GM12801 (cell line): ENCODE measurements around the gene PDE11A.

ENCODE experiments used
- TF ChIP-seq, protein P1 (sequence below): IDR thresholded peaks from one replicate; pipeline ENCODE4 v1.5.1; 2011; ENCODE audit warnings: control low read depth; ENCODE audit not compliant: insufficient read length; ENCODE audit errors: extremely low read depth

PDE11A gene

DNA sequence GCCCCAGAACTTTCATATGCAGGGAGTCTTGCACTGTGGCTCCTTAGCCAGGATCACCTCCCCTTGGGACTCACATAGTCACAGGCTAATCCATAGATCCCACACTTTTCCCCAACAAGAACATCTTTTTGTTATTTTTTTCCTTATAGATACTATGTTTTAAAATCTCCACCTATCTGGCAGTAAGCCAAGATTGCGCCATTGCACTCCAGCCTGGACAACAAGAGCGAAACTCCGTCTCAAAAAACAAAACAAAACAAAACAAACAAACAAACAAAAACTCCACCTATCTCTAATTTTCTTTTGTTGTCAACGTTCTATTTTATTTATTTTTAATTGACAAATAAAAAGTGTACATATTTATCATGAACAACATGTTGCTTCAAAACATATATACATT, 141.7 kb downstream of the PDE11A start:
- TF ChIP-seq, protein P1, sequence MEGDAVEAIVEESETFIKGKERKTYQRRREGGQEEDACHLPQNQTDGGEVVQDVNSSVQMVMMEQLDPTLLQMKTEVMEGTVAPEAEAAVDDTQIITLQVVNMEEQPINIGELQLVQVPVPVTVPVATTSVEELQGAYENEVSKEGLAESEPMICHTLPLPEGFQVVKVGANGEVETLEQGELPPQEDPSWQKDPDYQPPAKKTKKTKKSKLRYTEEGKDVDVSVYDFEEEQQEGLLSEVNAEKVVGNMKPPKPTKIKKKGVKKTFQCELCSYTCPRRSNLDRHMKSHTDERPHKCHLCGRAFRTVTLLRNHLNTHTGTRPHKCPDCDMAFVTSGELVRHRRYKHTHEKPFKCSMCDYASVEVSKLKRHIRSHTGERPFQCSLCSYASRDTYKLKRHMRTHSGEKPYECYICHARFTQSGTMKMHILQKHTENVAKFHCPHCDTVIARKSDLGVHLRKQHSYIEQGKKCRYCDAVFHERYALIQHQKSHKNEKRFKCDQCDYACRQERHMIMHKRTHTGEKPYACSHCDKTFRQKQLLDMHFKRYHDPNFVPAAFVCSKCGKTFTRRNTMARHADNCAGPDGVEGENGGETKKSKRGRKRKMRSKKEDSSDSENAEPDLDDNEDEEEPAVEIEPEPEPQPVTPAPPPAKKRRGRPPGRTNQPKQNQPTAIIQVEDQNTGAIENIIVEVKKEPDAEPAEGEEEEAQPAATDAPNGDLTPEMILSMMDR = no peak

DNA sequence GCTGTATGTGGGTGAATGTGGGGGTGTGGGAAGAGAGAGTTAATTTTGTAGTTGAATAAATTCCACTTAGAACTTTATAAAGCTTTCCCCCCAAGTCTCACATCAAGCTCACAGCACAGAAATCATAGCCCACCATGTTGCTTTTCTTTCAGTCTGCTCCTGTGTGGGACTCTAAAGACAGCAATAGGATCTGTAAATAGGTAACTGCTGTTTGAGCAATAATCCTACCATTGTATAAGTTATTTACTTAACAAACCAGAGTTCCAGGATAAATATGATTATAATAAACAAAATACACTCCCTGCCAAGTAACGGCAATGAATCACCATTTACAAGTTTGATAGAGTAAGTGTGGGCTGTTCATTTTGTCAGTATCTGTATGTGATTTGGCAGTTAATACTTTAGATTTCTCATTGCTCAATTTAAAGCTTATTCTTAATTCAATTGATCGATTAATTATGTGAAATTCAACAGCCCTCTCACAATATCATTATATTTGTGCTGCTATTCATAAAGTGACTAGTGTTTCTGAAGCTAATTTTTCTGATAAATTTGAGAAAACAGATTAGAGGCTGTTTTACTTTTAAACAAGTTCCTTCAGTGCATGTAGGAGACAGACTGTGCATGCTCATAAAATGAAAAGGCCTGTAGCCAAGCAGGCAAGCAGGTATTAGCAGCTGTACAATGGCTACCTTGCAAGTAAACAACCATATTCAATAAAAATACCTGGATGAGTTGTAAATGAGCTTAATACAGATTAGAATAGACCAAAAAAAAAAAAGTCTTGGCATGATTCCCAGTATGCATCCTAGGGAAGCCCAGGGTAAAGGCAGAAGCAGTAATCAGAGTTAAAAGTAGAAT, 142.7 kb downstream of the PDE11A start:
- TF ChIP-seq, protein P1 = no peak

DNA sequence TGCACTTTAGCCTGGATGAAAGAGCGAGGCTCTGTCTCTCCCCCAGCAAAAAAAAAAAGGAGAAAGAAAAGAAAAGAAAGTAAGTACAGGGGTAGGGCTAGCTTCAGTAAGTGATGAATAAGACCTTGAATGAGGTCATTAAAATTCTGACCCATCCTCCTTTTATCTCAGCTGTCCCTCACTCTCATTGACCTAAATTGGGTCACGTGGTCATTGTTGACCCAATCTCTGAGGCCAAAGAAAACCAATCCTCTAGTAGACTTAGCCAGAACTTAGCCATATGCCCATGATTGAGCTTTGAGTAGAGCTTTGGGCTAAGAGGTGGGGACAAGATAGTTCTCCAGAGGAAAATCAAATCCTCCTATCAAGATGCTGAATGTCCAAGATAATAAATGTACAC, 149.3 kb downstream of the PDE11A start:
- TF ChIP-seq, protein P1 = no peak

DNA sequence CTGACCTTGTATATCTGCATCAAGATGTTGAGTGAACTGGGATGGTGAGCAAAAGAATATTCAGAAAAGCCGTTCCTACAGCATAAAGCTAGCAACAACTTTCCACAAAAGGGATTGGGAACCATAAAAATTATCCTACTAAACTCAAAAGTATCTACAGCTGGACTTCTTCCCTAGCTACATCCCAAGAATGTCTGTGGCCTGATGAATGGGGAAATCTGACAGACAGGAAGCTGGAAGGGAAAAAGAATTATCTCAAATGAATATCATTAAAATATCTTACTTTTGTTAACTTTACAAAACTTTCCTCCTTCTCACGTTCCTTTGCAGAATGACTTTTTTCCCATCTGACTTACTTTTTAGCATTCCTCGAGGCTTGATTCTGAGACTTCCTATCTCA, 150.9 kb downstream of the PDE11A start:
- TF ChIP-seq, protein P1 = no peak

DNA sequence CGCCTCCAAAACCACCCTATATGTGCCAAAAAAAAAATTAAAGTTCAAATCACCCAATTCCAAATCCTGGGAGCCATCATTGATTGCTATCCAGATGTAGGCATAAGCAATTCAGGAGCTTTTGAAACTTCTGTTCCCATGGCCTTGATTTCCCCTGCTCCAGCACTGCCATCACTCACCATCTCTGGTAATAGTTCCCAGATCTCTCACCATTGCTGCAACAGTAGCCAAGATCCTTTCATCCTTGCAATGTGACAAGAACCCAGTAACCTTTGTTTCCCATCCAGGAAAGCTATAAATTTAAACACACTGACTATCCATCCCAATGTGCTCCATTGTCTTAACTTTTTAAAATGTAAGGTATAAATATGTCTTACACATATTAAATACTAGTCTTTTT, 155.4 kb downstream of the PDE11A start:
- TF ChIP-seq, protein P1 = no peak

DNA sequence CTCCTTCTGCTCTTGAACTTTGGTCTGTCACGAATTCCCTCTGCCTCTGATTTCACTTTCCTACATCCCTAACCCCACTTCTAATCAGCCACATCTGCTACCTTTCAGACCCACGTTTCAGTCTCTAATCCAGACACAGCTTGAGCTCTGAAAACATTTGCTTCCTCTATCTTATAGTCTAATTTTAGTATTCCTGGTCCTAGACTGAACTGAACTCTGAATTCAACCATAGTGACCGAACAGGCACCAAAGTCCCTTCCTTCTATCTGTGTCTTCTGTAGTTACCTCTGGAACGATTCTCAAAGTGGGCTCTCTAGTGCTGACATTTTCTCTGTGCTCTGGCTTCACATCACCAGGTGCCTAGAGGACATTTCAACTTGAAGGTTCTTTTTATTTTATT, 156.2 kb downstream of the PDE11A start:
- TF ChIP-seq, protein P1 = no peak

DNA sequence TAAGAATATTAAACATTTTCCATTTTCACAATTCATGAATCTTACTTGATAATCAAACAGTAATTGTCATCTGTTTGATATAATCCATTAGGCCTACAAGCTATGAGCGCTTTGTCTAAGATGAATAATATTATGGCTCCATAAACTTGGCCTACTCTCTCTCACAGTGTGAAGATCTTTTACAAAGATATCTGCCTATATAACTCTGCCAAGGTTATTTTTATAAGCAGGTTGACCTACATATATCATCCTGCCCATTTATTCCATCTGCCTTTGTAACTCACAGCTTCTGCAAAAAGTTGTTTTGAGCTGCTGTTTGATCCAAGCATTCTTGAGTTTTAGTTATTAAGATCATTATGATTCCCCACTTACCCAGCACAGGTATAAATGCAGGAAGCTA, 158.3 kb downstream of the PDE11A start:
- TF ChIP-seq, protein P1 = no peak

DNA sequence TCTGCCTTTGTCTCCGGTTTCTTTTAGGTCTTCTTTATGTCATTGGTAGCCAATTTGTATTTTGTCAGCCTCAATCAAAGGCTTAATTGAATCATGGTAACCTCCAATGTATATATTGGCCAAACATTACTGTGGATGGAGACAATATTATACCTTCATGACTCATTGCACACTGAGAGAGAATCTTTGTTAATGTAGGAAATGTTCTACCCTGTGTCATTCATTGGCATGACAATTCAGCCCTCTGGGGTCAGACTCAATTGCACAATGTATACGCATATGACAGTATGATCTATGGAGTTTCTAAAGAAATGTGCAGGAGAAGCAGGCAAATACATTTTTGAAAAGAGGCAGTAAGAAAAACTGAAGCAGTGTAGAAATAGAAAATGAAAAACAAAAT, 162.6 kb downstream of the PDE11A start:
- TF ChIP-seq, protein P1 = no peak
